SHP77 treated with DMSO at 0.1 percent for 48 hours (cell line): Measurements from ENCODE around the gene TM9SF1.

Experiments
- DNase-seq: peaks from one replicate; lab custom pipeline; 2025; lab: John Stamatoyannopoulos, UW

TM9SF1 gene

GRCh38 chr14:24197056-24197450 is 1.8 kb upstream of the TM9SF1 start:
- DNase-seq: no peak

DNA sequence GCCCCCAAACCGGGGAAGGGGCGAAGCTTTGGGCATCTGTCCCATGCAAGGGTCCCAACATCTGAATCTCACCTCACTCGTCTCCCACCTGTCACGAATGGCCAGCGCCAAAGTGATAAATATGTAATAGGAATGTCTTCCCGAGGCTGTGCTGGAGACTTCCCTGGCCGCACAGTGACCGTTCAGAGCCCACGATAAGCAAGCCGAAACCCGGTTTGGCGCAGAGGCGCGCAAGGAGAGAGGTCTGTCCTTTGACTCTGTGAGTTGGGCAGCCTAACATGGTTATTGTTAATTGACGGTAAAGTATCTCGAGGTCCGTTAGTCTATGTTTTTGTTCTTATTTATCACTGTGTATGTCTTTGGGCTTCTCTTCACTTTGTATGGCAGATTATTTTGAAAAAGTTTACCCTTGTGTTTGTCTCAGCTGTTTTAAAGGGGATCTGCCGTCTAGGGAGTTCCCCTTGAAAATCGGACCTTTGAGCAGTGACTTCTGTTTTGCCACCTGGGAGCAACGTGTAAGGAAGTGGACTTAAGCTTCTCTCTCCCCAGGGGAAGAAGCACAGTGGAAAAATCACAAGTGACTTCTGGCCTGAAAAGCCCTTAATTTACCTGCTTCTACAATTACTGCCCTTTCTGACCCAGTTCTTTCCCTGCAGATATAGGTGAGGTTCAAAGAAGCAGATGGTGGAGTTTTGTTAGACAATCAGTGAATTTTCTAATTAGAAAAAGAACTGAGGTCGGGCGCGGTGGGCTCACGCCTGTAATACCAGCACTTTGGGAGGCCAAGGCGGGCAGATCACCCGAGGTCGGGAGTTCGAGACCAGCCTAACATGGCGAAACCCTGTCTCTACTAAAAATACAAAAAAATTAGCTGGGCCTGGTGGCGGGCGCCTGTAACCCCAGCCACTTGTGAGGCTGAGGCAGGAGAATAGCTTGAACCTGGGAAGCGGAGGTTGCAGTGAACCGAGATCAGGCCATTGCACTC is 1.1 kb upstream of the TM9SF1 start:
- peak; percentile 29 for DNase-seq

DNA sequence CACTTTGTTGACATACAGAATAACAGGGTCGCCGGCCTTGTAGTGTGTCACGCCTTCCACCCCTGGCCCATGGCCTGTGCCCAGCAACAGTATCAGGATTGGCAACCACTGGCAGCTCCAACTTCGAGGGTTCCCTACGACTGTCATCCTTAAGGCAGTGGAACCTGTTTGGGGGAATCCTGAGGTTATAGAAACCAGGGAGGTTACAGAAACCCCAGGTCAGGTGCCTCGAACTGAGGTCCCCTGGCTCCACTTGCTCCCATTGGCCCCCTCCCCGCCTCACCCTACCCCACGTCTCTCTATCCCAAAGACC is 412 bp downstream of the TM9SF1 start:
- DNase-seq: no peak

DNA sequence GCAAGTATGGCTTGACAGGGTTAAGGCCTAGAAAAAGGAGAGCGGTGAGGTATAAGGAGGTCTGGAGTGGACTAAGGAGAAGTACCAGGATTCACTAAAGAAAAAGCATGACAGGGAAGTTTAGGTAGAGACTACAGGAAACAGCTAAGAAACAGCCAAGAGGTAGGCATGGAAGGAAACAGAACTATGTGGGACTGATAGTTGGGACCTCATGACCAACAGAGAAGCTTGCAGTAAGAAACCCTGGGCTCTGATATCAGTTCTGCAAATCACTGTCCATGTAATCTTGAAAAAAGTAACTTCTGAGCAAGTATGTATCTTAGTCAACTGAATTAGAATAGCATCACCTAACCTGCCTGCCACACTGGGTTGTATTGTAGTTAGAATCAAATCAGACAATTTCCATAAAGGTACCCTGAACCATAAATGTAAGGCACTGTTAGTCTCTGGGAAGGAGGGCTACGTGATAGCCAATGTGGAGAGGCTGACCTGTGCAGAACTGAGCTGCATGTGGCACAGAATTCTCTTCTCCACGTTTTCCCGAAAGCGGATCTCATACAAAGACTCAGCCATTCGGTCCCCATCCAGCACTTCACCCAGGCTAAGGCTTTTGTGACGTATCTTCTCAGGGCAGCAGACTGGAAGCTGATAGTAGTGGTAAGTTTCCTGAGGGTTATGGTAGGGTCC is 912 bp downstream of the TM9SF1 start:
- no peak for DNase-seq

- no peak for DNase-seq
Observed at GRCh38 chr14:24192933-24193332, 2.3 kb downstream of the TM9SF1 start.

DNA sequence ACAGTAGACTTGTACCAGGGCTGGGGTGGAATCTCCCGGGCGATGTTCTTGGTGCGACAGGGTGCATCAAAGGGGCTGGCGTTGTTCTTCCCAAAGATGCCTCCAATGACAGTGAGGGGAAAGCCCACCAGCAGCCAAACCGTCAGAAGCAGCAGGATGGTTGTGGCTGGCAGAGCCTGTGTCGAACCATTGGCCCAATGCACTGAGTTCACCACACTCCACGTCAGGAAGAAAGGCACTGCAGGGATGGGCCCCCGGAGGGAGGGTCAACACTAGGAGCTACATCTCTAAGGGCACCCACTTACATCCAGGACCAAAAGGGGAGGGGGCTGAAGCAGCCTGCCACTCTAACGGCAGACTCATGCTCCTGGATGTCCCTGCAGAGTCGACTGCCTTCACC is 4.8 kb downstream of the TM9SF1 start:
- no peak for DNase-seq

DNA sequence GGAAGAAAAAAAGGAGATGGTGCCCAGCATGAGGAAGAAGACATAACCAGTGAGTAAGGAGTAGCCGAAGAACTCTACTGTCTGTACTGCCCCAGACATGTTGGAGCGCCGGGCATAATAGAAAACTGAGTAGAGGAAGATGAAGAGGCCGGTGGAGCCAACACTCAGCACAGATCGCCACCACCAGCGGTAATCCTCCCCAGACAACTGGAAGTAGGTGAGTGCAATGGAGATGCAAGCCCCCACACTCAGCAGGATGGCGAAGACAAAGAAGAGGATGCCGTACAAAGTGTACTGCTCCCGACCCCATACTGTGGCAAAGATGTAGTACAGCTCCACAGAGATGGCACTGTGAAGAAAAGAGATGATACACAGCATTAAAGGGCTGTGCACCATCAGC is 5.8 kb downstream of the TM9SF1 start:
- DNase-seq: no peak

DNA sequence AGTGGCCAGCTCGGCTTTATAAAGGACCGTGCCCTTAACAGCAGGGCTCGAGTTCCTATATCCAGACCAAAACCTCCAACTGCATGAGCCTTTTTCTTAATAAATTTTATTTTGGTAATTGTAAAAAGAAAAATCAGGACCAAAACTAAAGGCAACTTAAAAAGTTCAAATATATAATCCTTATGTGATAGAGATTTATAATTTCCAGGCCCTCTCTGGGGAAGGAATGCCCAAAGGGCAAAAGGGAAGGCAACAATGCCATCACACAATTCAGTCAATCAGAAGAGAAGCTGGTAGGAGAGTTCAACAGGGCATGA is 6.2 kb downstream of the TM9SF1 start:
- DNase-seq: no peak

GRCh38 chr14:24188251-24189058 is 6.8 kb downstream of the TM9SF1 start, which contains the start of gene IPO4:
Gene IPO4 (minus strand): TSS chr14:24188816. CDS start chr14:24188787, 29 bp downstream.
- DNase-seq: peak; percentile 95

DNA sequence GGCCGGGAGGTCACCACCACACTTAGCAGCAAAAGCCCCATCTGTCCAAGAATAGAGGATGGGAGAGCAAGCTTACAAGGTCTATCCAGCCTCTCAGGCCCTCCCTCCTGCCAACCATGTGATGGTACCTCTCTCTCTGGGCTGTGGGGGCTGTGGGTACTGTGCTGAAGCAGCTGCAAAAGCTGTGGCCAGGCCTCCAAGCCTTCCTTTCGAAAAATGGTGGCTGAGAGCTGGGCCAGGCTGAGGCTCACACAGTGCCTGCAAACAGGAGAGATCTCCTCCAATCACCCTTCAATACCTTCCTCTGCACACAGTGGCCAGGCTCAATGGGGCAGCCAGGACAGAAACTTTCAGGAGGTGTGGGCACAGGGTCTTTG is 7.7 kb downstream of the TM9SF1 start:
- no peak for DNase-seq

DNA sequence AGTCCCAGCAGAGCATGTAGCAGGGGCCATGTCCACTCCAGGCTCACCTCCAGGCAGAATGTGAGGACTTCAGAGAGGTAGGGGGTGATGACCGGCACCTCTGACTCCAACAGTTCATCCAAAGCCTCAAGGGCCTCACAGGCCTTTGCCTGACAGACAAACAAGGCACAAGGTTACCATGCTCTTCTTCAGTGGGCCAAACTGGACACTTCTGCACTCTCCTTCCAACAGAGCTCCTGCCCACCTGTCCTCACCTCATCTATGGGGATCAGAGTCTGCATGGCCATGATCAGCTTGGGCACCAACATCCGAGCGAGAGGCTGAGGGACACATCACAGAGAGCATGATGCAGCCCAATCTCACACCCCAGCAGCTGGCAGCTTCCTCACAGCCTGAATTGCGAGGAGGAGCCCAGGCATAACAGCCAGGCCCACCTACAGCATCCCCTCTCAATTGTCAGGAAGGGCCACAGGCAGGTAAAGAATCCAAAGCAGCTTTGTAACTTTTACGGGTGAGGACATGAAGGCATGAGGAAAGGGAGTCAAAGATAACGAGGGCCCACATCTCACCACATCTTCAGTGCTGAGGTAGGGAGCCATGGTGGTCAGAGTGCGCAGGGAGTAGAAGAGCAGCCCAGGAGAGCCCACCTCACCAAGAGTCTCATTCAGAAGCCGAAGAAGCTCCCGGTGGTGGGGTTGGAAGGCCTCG is 8.3 kb downstream of the TM9SF1 start:
- DNase-seq: no peak

DNA sequence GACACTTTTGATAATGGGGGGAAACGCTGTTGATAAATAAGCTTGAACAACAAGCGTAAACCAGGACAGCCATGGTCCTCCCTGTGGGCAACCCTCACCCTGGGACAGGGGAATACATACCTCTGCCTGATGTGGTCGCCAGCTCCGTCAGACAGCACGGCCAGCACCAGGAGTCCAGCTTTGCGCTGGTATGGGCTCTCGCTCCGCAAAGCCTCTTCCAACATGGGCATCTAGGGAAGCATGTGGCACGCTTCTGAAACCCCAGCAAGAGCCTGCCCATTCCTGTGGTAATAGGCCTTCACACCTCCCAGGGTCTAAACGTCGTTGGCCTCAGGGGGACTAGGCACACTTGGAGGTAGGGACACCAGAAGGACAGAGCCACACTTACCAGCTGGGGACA is 9.5 kb downstream of the TM9SF1 start:
- DNase-seq: no peak

GRCh38 chr14:24185026-24185425 is 10.2 kb downstream of the TM9SF1 start:
- no peak for DNase-seq

DNA sequence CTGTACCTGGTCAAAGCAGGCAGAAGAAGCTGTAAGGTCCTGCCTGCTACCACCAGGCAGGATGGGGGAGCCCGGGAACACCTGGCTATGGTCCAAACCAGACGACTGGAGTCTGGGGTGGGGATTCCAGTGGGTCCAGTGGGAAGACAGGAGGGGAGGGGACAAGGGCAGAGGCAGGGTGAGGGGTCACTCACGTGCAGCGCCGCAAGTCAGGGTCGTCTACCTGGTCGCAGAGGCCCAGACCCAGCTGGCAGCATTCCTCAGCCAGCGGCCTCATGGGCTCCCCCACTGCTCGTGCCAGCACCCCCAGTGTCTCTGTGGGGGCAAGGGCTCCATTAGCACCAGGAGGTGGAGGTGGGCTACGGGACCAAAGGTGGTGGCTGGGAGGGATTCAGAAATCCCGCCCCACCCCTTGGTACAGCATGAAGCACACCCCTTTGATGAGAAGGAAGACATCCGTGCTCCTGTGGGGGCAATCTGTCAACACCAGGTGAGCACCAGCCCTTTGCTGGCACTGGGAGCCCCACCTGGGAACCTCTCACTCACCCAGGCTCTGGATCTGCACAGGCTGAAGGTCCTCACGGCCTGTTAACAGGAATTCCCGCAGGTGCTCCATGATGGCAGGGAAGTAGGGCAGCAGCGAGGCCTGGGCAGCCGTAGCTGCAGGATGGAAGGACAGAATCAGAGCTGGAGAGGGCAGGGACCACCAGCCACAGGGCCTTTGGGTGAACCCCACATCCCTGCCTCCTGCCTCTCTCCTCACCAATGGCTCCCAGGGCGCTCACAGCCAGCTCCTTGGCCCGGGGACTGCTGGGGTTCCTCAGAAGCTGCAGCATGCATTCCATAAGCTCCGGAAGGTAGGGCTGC is 10.9 kb downstream of the TM9SF1 start:
- no peak for DNase-seq

- DNase-seq: no peak
Observed at GRCh38 chr14:24183014-24183481, 12.2 kb downstream of the TM9SF1 start.

- no peak for DNase-seq
Observed at GRCh38 chr14:24182110-24182882, 12.9 kb downstream of the TM9SF1 start.

GRCh38 chr14:24181371-24182077 is 13.7 kb downstream of the TM9SF1 start:
- no peak for DNase-seq

GRCh38 chr14:24179961-24180796 is 15.1 kb downstream of the TM9SF1 start:
- no peak for DNase-seq
